Measurements from ENCODE around the gene TALDO1. TPM values are rescaled to one million over a fixed set of nuclear protein-coding genes. Genes with fewer than 3 reads are reported as not detected.

Gene TALDO1
- total RNA-seq, 2 donors from 2014 or later: 131 to 255 TPM

GRCh38 chr11:777288-778255 lies 30.3 kb downstream of the TALDO1 start, which contains the start of gene GATD1:
TSS of gene GATD1 (minus strand) at chr11:777487. CDS start at chr11:777462, 25 bp downstream.
- H3K9me3 Mint-ChIP-seq: no peaks in the 10 kb centered on the region

GRCh38 chr11:778976-779954 lies 32.0 kb downstream of the TALDO1 start:
- H3K9me3 Mint-ChIP-seq: no peaks in the 10 kb centered on the region
- H3K4me1 Mint-ChIP-seq: no peaks in the 10 kb centered on the region
- no peaks in the 10 kb centered on the region for H3K27me3 Mint-ChIP-seq
- peaks cover 20% of the 10 kb centered on the region for H3K36me3 Mint-ChIP-seq (ENCODE audit: low read depth)
- peak overlapping the region; percentile 27 for H3K4me3 Mint-ChIP-seq
- ATAC-seq (replicated peaks): no peak
- no peak overlapping the region for H3K27ac Mint-ChIP-seq

More at GRCh38 chr11:777288-778255, 30.3 kb downstream of the TALDO1 start, which contains the start of gene GATD1:
- ATAC-seq (replicated peaks): peak; percentile 92
- no peaks in the 10 kb centered on the region for H3K27me3 Mint-ChIP-seq
- peak within 1 kb of the TSS; percentile 86 for H3K27ac Mint-ChIP-seq
- peaks cover 28% of the 10 kb centered on the region for H3K36me3 Mint-ChIP-seq (ENCODE audit: low read depth)
- H3K4me3 Mint-ChIP-seq: peak within 1 kb of the TSS; percentile 83
- no peaks in the 10 kb centered on the region for H3K4me1 Mint-ChIP-seq

- Mint-ChIP-seq H3K27ac (no peak overlapping the region), H3K4me1 (no peaks in the 10 kb centered on the region), H3K4me3 (no peak overlapping the region), H3K36me3 (ENCODE audit: low read depth) (peaks cover 16% of the 10 kb centered on the region), H3K9me3 (no peaks in the 10 kb centered on the region), H3K27me3 (no peaks in the 10 kb centered on the region)
- no peak for ATAC-seq (replicated peaks)
Observed at GRCh38 chr11:779955-780532, 32.8 kb downstream of the TALDO1 start.

GRCh38 chr11:782264-783174 lies 35.3 kb downstream of the TALDO1 start:
- H3K36me3 Mint-ChIP-seq (ENCODE audit: low read depth): peaks cover 6% of the 10 kb centered on the region
- no peak for ATAC-seq (replicated peaks)
- no peaks in the 10 kb centered on the region for H3K27me3 Mint-ChIP-seq
- H3K27ac Mint-ChIP-seq: no peak overlapping the region
- H3K4me1 Mint-ChIP-seq: no peaks in the 10 kb centered on the region
- no peaks in the 10 kb centered on the region for H3K9me3 Mint-ChIP-seq
- no peak overlapping the region for H3K4me3 Mint-ChIP-seq

- Mint-ChIP-seq H3K4me1 (no peaks in the 10 kb centered on the region), H3K27me3 (no peaks in the 10 kb centered on the region), H3K27ac (no peak overlapping the region), H3K9me3 (no peaks in the 10 kb centered on the region), H3K36me3 (ENCODE audit: low read depth) (peaks cover 6% of the 10 kb centered on the region), H3K4me3 (no peak overlapping the region)
- peak; percentile 75 for ATAC-seq (replicated peaks)
Observed at GRCh38 chr11:783581-784015, 36.3 kb downstream of the TALDO1 start.

- Mint-ChIP-seq H3K4me3 (no peak overlapping the region), H3K36me3 (ENCODE audit: low read depth) (peaks cover 11% of the 10 kb centered on the region), H3K4me1 (no peaks in the 10 kb centered on the region), H3K27ac (peak overlapping the region; percentile 64), H3K9me3 (no peaks in the 10 kb centered on the region), H3K27me3 (no peaks in the 10 kb centered on the region)
- no peak for ATAC-seq (replicated peaks)
Observed at GRCh38 chr11:786235-787083, 39.2 kb downstream of the TALDO1 start.

- Mint-ChIP-seq H3K27me3 (no peaks in the 10 kb centered on the region), H3K4me3 (no peak overlapping the region), H3K36me3 (ENCODE audit: low read depth) (peaks cover 12% of the 10 kb centered on the region), H3K27ac (no peak overlapping the region), H3K9me3 (no peaks in the 10 kb centered on the region), H3K4me1 (no peaks in the 10 kb centered on the region)
- no peak for ATAC-seq (replicated peaks)
Observed at GRCh38 chr11:787084-787675, 39.9 kb downstream of the TALDO1 start.

- Mint-ChIP-seq H3K27ac (no peak overlapping the region), H3K4me1 (no peaks in the 10 kb centered on the region), H3K36me3 (ENCODE audit: low read depth) (peaks cover 12% of the 10 kb centered on the region), H3K4me3 (no peak overlapping the region), H3K9me3 (no peaks in the 10 kb centered on the region), H3K27me3 (no peaks in the 10 kb centered on the region)
- no peak for ATAC-seq (replicated peaks)
Observed at GRCh38 chr11:788009-788640, 40.9 kb downstream of the TALDO1 start.

- H3K9me3 Mint-ChIP-seq: no peaks in the 10 kb centered on the region
- peaks cover 17% of the 10 kb centered on the region for H3K36me3 Mint-ChIP-seq (ENCODE audit: low read depth)
- H3K27me3 Mint-ChIP-seq: no peaks in the 10 kb centered on the region
- no peaks in the 10 kb centered on the region for H3K4me1 Mint-ChIP-seq
- peak; percentile 8 for ATAC-seq (replicated peaks)
- H3K27ac Mint-ChIP-seq: no peak overlapping the region
- no peak overlapping the region for H3K4me3 Mint-ChIP-seq
Observed at GRCh38 chr11:788953-789940, 42.0 kb downstream of the TALDO1 start.

GRCh38 chr11:789943-790342 lies 42.7 kb downstream of the TALDO1 start, which contains the start of gene CEND1:
TSS of gene CEND1 (minus strand) at chr11:790090. CDS start at chr11:788576, 1,514 bp downstream.
- Mint-ChIP-seq H3K4me1 (no peaks in the 10 kb centered on the region), H3K9me3 (no peaks in the 10 kb centered on the region), H3K27me3 (no peaks in the 10 kb centered on the region), H3K36me3 (ENCODE audit: low read depth) (peaks cover 18% of the 10 kb centered on the region), H3K4me3 (no peak within 1 kb of the TSS), H3K27ac (no peak within 1 kb of the TSS)
- peak; percentile 75 for ATAC-seq (replicated peaks)
